Mammary epithelial cell (primary cell): ENCODE data around the gene EBI3.

Source experiments
- EZH2 ChIP-seq: IDR thresholded peaks from 2 replicates; pipeline ENCODE4 v1.6.1; 2012; ENCODE audit warnings: low read length, inconsistent platforms, borderline replicate concordance
- TF ChIP-seq, protein P1 (sequence below), 2 donors: IDR thresholded peaks in 1 of 2; conservative IDR thresholded peaks in 1 of 2; 2 replicates each; pipeline ENCODE4 v1.5.1; 2011 to 2012; ENCODE audit warnings: inconsistent platforms in 2 of 2, low read length in 2 of 2, mild to moderate bottlenecking in 2 of 2, control low read depth in 1 of 2, low read depth in 1 of 2; ENCODE audit not compliant: insufficient read depth in 1 of 2; ENCODE audit errors: extremely low read depth in 1 of 2

DNA sequence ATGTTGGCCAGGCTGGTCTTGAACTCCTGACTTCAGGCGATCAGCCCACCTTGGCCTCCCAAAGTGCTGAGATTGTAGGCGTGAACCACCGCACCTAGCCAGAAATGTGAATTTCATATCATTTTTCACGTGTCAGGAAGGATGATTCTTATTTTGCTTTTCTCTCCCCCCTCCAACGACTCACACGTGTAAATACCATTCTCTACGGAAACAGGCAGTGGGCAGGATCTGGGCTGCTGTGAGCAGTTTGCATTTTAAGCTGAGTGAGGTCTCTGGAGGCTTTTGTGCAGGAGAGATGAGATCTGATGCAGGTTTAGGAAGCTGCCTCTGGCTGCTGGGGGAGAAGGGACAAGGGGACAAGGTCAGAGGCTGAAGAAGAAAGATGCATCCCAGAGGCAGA, 35.0 kb upstream of the EBI3 start:
- TF ChIP-seq, protein P1, sequence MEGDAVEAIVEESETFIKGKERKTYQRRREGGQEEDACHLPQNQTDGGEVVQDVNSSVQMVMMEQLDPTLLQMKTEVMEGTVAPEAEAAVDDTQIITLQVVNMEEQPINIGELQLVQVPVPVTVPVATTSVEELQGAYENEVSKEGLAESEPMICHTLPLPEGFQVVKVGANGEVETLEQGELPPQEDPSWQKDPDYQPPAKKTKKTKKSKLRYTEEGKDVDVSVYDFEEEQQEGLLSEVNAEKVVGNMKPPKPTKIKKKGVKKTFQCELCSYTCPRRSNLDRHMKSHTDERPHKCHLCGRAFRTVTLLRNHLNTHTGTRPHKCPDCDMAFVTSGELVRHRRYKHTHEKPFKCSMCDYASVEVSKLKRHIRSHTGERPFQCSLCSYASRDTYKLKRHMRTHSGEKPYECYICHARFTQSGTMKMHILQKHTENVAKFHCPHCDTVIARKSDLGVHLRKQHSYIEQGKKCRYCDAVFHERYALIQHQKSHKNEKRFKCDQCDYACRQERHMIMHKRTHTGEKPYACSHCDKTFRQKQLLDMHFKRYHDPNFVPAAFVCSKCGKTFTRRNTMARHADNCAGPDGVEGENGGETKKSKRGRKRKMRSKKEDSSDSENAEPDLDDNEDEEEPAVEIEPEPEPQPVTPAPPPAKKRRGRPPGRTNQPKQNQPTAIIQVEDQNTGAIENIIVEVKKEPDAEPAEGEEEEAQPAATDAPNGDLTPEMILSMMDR (conservative IDR thresholded peaks at IDR 0.05 in 1 of 2, IDR thresholded peaks at IDR 0.05 in 1 of 2; ENCODE audit: extremely low read depth in 1 of 2, insufficient read depth in 1 of 2, low read depth in 1 of 2, low read length in 2 of 2): no peak
- no peak for TF ChIP-seq EZH2
